Stimulated activated CD8-positive, alpha-beta memory T cell treated with anti-CD3 and anti-CD28 coated beads, Interleukin-7, amount 100 ng/mL, for 1 hour (primary cell): ENCODE data around the gene PLA2G1B.
A peak's percentile ranks its signal among the peaks of the same experiment; 100 is the strongest.
"Not testable (repeated sequence)": the region's sequence is repeated elsewhere in the genome, so short reads cannot be mapped to it uniquely, and the experiment has no call there.

Source experiments
- DNase-seq, 2 donors: peaks; one replicate each; pipeline ENCODE4 v3.0.0-alpha.2; 2020; ENCODE audit warnings: low read depth in 2 of 2

PLA2G1B gene

GRCh38 chr12:120358412-120359100 lies 31.0 kb upstream of the PLA2G1B start:
- DNase-seq, result no peak

GRCh38 chr12:120357104-120357503 lies 29.5 kb upstream of the PLA2G1B start:
- DNase-seq, result no peak

GRCh38 chr12:120356567-120357030 lies 29.0 kb upstream of the PLA2G1B start:
- peak; percentile 36 to 57 for DNase-seq

GRCh38 chr12:120353556-120354317 lies 26.2 kb upstream of the PLA2G1B start:
- DNase-seq, result no peak

GRCh38 chr12:120353136-120353535 lies 25.6 kb upstream of the PLA2G1B start:
- no peak for DNase-seq

GRCh38 chr12:120352117-120352516 lies 24.5 kb upstream of the PLA2G1B start:
- DNase-seq, result no peak

GRCh38 chr12:120350576-120351350 lies 23.2 kb upstream of the PLA2G1B start:
- no peak for DNase-seq

GRCh38 chr12:120347766-120348165 lies 20.2 kb upstream of the PLA2G1B start:
- no peak for DNase-seq

- no peak for DNase-seq
These were observed 19.1 kb upstream of the PLA2G1B start for GRCh38 chr12:120346681-120347080.

GRCh38 chr12:120346031-120346430 lies 18.5 kb upstream of the PLA2G1B start:
- DNase-seq, result no peak

GRCh38 chr12:120343692-120344091 lies 16.1 kb upstream of the PLA2G1B start:
- no peak for DNase-seq

- DNase-seq, result no peak
These were observed 15.5 kb upstream of the PLA2G1B start for GRCh38 chr12:120343039-120343537.

GRCh38 chr12:120342175-120343038 lies 14.8 kb upstream of the PLA2G1B start:
- no peak for DNase-seq

GRCh38 chr12:120339256-120339655 lies 11.7 kb upstream of the PLA2G1B start:
- DNase-seq, result no peak

- DNase-seq, result no peak
These were observed 10.2 kb upstream of the PLA2G1B start for GRCh38 chr12:120337730-120338129.

GRCh38 chr12:120336392-120336791 lies 8.8 kb upstream of the PLA2G1B start:
- DNase-seq, result not testable (repeated sequence)

- peak in 1 of 2 donors; percentile 3 for DNase-seq
These were observed 7.9 kb upstream of the PLA2G1B start for GRCh38 chr12:120335447-120335846.

- no peak for DNase-seq
These were observed 4.9 kb upstream of the PLA2G1B start for GRCh38 chr12:120332523-120332922.

GRCh38 chr12:120332041-120332440 lies 4.5 kb upstream of the PLA2G1B start:
- DNase-seq, result no peak

GRCh38 chr12:120331390-120331789 lies 3.8 kb upstream of the PLA2G1B start:
- no peak for DNase-seq

GRCh38 chr12:120328228-120328627 lies 649 bp upstream of the PLA2G1B start:
- DNase-seq, result no peak
